HepG2 (cell line): ENCODE results near the gene LSMEM2. TPM values are rescaled to one million over a fixed set of nuclear protein-coding genes. Genes with fewer than 3 reads are reported as not detected.

Experiments
- ATAC-seq: fragments of 200-7000 bp; cut with Tn5 transposase; 3 replicates; pipeline ENCODE4 v1.9.1; 2020; ENCODE audit warnings: mild to moderate bottlenecking, moderate library complexity
- BruUV-seq: library from RNA; stranded (reverse); fragments of 400-500 nt; replicated peaks from 2 replicates; lab custom pipeline; 2021; lab: Mats Ljungman, UMichigan
- CTCF ChIA-PET: fragments of 300-600 bp; formaldehyde crosslinking; extraction: SDS; loops from one replicate; lab custom pipeline; 2021; ENCODE audit warnings: low total read pairs, inconsistent platforms, low intra/inter-chr PET ratio; lab: Yijun Ruan, JAX
- POLR2A ChIA-PET: fragments of 350-600 bp; sonication (Branson Sonifier 250); formaldehyde crosslinking; loops from one replicate; lab custom pipeline; 2020; ENCODE audit warnings: antibody characterized with exemption, inconsistent platforms; lab: Yijun Ruan, JAX
- DNase-seq: peaks from one replicate; pipeline ENCODE4 v3.0.0-alpha.2; 2015; ENCODE audit warnings: low spot score
- FAIRE-seq: peaks from 3 replicates; lab custom pipeline; 2011; peaks lifted over from hg19 to GRCh38; lab: Jason Lieb, UNC
- H2AFZ ChIP-seq: one replicate; pipeline ENCODE4 v1.6.1; 2011; ENCODE audit warnings: low read length, inconsistent platforms
- H3K27ac ChIP-seq: fragments of 300-600 bp; 3 replicates; pipeline ENCODE4 v1.8.0; 2011; ENCODE audit warnings: mixed run types, mild to moderate bottlenecking, mixed read lengths, low read length, inconsistent platforms; ENCODE audit not compliant: insufficient read depth; ENCODE audit errors: extremely low read length
- H3K27me3 ChIP-seq, 2 experiments: fragments of 200-600 bp in 1 of 2; 2 replicates in 1 of 2; 3 replicates in 1 of 2; pipeline versions ENCODE4 v1.6.0 to v1.8.0; 2011; ENCODE audit warnings: low read length in 2 of 2, mild to moderate bottlenecking in 2 of 2, moderate library complexity in 2 of 2, inconsistent platforms in 1 of 2; ENCODE audit not compliant: insufficient read depth in 2 of 2, control insufficient read depth in 1 of 2
- H3K36me3 ChIP-seq, 2 experiments: fragments of 200-600 bp in 1 of 2; replicated peaks in 1 of 2; 2 replicates in 1 of 2; 3 replicates in 1 of 2; pipeline versions ENCODE4 v1.5.1 to v1.8.0; 2011; ENCODE audit warnings: low read length in 2 of 2, inconsistent platforms in 1 of 2; ENCODE audit not compliant: insufficient read depth in 2 of 2, control insufficient read depth in 1 of 2
- H3K4me1 ChIP-seq: 2 replicates; pipeline ENCODE4 v1.5.1; 2012; ENCODE audit warnings: low read length, inconsistent platforms; ENCODE audit not compliant: insufficient read depth
- H3K4me2 ChIP-seq: 2 replicates; pipeline ENCODE4 v1.6.0; 2011; ENCODE audit warnings: low read depth, low read length, inconsistent platforms
- H3K4me3 ChIP-seq, 3 experiments: fragments of 200-600 bp in 1 of 3; sonication (generic), shearing (Covaris generic) in 1 of 3; replicated peaks in 1 of 3; 2 replicates each; pipeline ENCODE4 v1.5.1; 2011 to 2016; ENCODE audit warnings: low read length in 3 of 3, inconsistent platforms in 2 of 3, low read depth in 2 of 3, mild to moderate bottlenecking in 2 of 3, control low read depth in 1 of 3, mixed read lengths in 1 of 3; ENCODE audit not compliant: insufficient read depth in 1 of 3
- H3K79me2 ChIP-seq: one replicate; pipeline ENCODE4 v1.6.1; 2011; ENCODE audit warnings: low read length, inconsistent platforms; ENCODE audit not compliant: insufficient read depth
- H3K9ac ChIP-seq: 2 replicates; pipeline ENCODE4 v1.6.0; 2011; ENCODE audit warnings: mild to moderate bottlenecking, low read depth, low read length, inconsistent platforms; ENCODE audit not compliant: insufficient read depth
- H3K9me3 ChIP-seq: 2 replicates; pipeline ENCODE4 v1.5.1; 2012; ENCODE audit warnings: mild to moderate bottlenecking, low read length
- H4K20me1 ChIP-seq: 2 replicates; pipeline ENCODE4 v1.6.0; 2011; ENCODE audit warnings: inconsistent platforms, mild to moderate bottlenecking, low read length, moderate library complexity; ENCODE audit not compliant: insufficient read depth
- ARID3A ChIP-seq: IDR thresholded peaks from 2 replicates; pipeline ENCODE4 v1.6.1; 2012; ENCODE audit warnings: low read depth, low read length, improper control_type of control experiment
- CEBPZ ChIP-seq: IDR thresholded peaks from 2 replicates; pipeline ENCODE4 v1.6.1; 2012; ENCODE audit warnings: low read length, improper control_type of control experiment
- ELK4 ChIP-seq: sonication (generic); formaldehyde crosslinking; IDR thresholded peaks from 2 replicates; pipeline ENCODE4 v1.9.0; 2021; ENCODE audit warnings: missing genetic modification reagents, borderline replicate concordance
- KAT8 ChIP-seq: IDR thresholded peaks from 2 replicates; pipeline ENCODE4 v1.6.1; 2016; ENCODE audit warnings: missing genetic modification reagents, missing compliant biosample characterization
- MTF2 ChIP-seq: sonication (generic); formaldehyde crosslinking; IDR thresholded peaks from 2 replicates; pipeline ENCODE4 v1.5.0; 2020; ENCODE audit warnings: missing genetic modification reagents, borderline replicate concordance
- NR0B2 ChIP-seq: sonication (generic); formaldehyde crosslinking; IDR thresholded peaks from 2 replicates; pipeline ENCODE4 v1.4.0; 2020; ENCODE audit warnings: mild to moderate bottlenecking, missing genetic modification reagents
- NR3C1 ChIP-seq: sonication (generic); formaldehyde crosslinking; IDR thresholded peaks from 2 replicates; pipeline ENCODE4 v1.4.0; 2020; ENCODE audit warnings: missing genetic modification reagents
- TEF ChIP-seq: sonication (generic); formaldehyde crosslinking; IDR thresholded peaks from 2 replicates; pipeline ENCODE4 v1.5.0; 2020; ENCODE audit warnings: missing genetic modification reagents
- ZFP82 ChIP-seq: sonication (generic); formaldehyde crosslinking; IDR thresholded peaks from 2 replicates; pipeline ENCODE4 v1.5.1; 2020; ENCODE audit warnings: mild to moderate bottlenecking, missing genetic modification reagents, borderline replicate concordance
- ZFP90 ChIP-seq: sonication (generic); formaldehyde crosslinking; IDR thresholded peaks from 2 replicates; pipeline ENCODE4 v1.8.0; 2022; ENCODE audit warnings: missing genetic modification reagents, mild to moderate bottlenecking, inconsistent platforms, borderline replicate concordance
- ZNF687 ChIP-seq: sonication (generic); formaldehyde crosslinking; IDR thresholded peaks from 2 replicates; pipeline ENCODE4 v1.5.1; 2020; ENCODE audit warnings: mild to moderate bottlenecking, missing genetic modification reagents, moderate library complexity
- WGBS: methylation state at CpG from one replicate; pipeline ENCODE4 v1.1.6; 2017; ENCODE audit warnings: low lambda C conversion rate; 5-methylcytosine and 5-hydroxymethylcytosine counted together
- in situ Hi-C: cut with HindIII; loops from 2 replicates; pipeline ENCODE4 v1.10.0; 2017; ENCODE audit warnings: low pct_unique_long_range_greater_than_20kb; ENCODE audit not compliant: extremely low pct_ligation_motif_present
- intact Hi-C: fragments of 100-400 bp; cut with micrococcal nuclease; formaldehyde crosslinking; loops from one replicate; pipeline ENCODE4 v1.10.0; 2022; ENCODE audit not compliant: unreplicated experiment
- polyA plus RNA-seq, 8 experiments: library from polyadenylated mRNA; depleted of rRNA in 3 of 8; stranded (reverse) in 7 of 8; unstranded in 1 of 8; fragments of >200 nt; fragmentation: Illumina TruSeq in 4 of 8; extraction: Trizol in 4 of 8; gene quantifications; 2 replicates each; pipeline versions ENCODE4 v1.2.1 to v1.2.3, GENCODE V29; 2011 to 2016; ENCODE audit warnings: low read depth in 4 of 8, missing spikeins in 1 of 8, mixed read lengths in 1 of 8; ENCODE audit not compliant: insufficient read depth in 1 of 8
- total RNA-seq, 5 experiments: library from RNA; depleted of rRNA; stranded (reverse); fragments of >200 nt; fragmentation: Illumina TruSeq; extraction: Trizol; gene quantifications; 2 replicates each; pipeline ENCODE4 v1.2.3, GENCODE V29; 2016; ENCODE audit warnings: low read depth in 1 of 5

Gene LSMEM2
- total and polyA plus RNA-seq, 2 of the 13 experiments (the other 11 are each of a cell fraction or from before 2014, with no cell fraction given): 0.07 to 0.41 TPM

GRCh38 chr3:50316657-50317242 lies 37.9 kb downstream of the LSMEM2 start:
- ATAC-seq: no peak
- no peak for TF ChIP-seq KAT8 (CRISPR knock-in tag)
- TF ChIP-seq ZFP90: no peak
- no peak for TF ChIP-seq ZFP82 (CRISPR knock-in tag)
- TF ChIP-seq MTF2: no peak
- no peak for TF ChIP-seq ELK4 (CRISPR knock-in tag)
- TF ChIP-seq ZNF687 (CRISPR knock-in tag): 0 out of 2 replicates have a peak, but pooled peaks have one; percentile 23
- no peak for TF ChIP-seq TEF (CRISPR knock-in tag)
- no peak for TF ChIP-seq NR3C1 (CRISPR knock-in tag)
- TF ChIP-seq NR0B2 (CRISPR knock-in tag): no peak
- TF ChIP-seq ARID3A: no peak
- no peak for TF ChIP-seq CEBPZ

More at GRCh38 chr3:50316657-50317242, 37.9 kb downstream of the LSMEM2 start:
- H3K4me3 ChIP-seq: no peak overlapping the region
- H3K9ac ChIP-seq: no peak overlapping the region
- BruUV-seq: no TSS peak
- CTCF ChIA-PET: no interaction called here
- peaks cover 25% of the 10 kb centered on the region for H3K79me2 ChIP-seq
- no peaks in the 10 kb centered on the region for H3K9me3 ChIP-seq
- DNase-seq: no peak
- intact Hi-C loops (no loop called here), in situ Hi-C loops (no loop called here)
- FAIRE-seq: no peak
- H3K27ac ChIP-seq: no peak overlapping the region
- peaks cover 45% of the 10 kb centered on the region for H3K4me1 ChIP-seq
- H3K27me3 ChIP-seq: no peaks in the 10 kb centered on the region; a peak in 1 of 5 replicates
- no peaks in the 10 kb centered on the region for H4K20me1 ChIP-seq
- H3K4me2 ChIP-seq: no peak overlapping the region
- POLR2A ChIA-PET: interaction anchor here (1.3 to 13.0 kb wide), 2 partner anchors 11 to 16 kb away, joined by 3 to 222 read pairs; partner anchors contain the start of genes HYAL1, HYAL3, NAA80 and TUSC2
- no peak overlapping the region for H2AFZ ChIP-seq
- WGBS: 91% methylated on average over 7 of the region's 9 CpGs
- peaks cover 16 to 32% of the 10 kb centered on the region in 2 experiments for H3K36me3 ChIP-seq
